GM19035 (cell line): ENCODE measurements around the gene TICAM1.

Experiments used
- ATAC-seq: cut with Tn5 transposase; IDR thresholded peaks from one replicate; pipeline ENCODE4 v1.9.1; 2021; ENCODE audit not compliant: unreplicated experiment

TICAM1 gene

DNA sequence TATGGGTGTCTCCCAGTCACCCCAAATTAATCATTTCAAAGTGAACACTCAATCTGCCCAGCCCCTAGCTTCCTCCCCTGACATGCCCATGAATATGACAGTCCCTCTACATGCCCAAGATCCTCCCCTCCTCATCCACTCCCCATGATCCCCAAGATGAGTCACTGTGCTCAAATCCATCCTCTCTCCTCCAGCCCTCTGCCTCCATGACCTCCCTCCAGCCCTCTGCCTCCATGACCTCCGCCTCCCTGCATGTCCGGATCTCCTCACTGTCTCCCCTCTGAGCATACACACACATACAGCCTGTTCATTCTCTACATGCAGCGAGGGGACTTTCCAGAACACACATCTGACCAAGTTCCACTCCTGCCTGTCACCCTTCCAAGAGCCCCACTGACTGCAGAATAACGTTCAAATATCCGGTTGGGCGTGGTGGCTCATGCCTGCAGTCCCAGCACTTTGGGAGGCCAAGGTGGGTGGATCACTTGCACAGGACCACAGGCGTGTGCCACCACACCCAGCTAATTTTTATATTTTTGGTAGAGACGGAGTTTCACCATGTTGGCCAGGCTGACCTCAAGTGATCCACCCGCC is 58.4 kb downstream of the TICAM1 start:
- no peak for ATAC-seq

DNA sequence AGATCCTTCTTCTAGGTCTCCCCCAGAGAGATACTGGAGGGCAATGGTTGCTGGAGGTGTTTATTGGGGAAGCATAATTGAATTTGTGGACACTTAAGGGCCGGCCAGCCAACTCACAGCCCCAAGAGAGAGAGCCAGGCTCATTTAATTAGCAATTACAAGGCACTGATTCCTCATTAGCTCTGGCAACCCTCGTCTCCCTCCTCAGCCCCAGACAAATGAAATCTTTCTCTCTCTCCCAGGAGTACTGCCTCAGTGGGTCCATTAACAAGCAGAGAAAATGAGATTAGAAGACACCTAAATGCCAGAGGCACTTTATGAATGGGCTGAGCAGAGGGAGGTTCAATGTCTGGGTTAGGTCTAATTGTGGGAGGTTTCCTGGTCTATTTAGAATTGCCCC is 58.9 kb downstream of the TICAM1 start:
- ATAC-seq, result no peak

DNA sequence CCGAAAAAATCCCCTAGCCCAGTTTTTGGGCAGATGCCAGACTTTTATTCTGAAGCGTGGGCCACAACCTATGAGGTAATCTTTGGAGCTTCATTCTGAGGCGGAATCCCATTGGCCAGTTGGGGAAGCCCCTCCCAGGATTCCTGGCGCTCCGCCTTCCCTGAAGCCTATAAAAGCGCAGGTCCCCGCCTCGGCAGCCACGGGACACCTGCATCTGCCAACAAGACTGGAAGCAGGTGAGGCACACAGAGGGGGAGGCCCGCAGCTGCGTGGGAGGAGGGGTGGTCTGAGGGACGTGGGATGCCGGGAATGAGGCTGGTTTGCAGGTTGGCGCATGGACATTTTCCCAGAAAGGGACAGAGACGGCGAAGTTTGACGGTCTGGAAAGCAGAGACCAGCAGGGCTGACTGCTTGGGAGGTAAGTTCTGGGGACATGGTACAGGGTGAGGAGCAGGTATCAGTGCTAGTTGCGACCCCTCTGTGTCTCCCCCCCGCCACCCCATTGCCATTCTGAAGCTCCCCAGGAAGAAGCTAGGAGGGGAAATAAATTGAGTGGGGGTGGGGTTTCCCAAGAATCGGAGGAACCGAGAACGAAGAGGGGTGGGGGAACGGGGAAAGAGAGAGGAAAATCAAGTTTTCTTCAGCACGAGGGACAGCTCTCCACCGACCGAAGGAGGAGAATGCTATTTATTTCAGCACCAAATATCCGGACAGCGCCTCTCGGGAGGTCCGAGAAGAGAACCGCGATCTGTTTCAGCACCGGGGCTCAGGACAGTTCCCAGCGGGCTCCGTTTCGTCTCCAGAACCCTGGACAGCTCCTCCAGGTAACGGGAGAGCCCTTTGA is 62.4 kb downstream of the TICAM1 start:
- no peak for ATAC-seq
